Transverse colon (tissue), 4 donors: ENCODE results near the gene SLC17A7. TPM values are rescaled to one million over a fixed set of nuclear protein-coding genes. Genes with fewer than 3 reads are reported as not detected.

Experiments
- DNase-seq: peaks from one replicate; pipeline ENCODE4 v3.0.0-alpha.2; 2019
- H3K27ac ChIP-seq, 4 donors: fragments of 200-600 bp; sonication (generic); 2 replicates each; pipeline ENCODE4 v1.5.1; 2016 to 2018; ENCODE audit warnings: inconsistent platforms in 4 of 4
- H3K27me3 ChIP-seq: fragments of 200-600 bp; sonication (generic); 2 replicates; pipeline ENCODE4 v1.5.1; 2017; ENCODE audit warnings: inconsistent platforms
- H3K36me3 ChIP-seq, 4 donors: fragments of 200-600 bp; sonication (generic); 2 replicates each; pipeline ENCODE4 v1.5.1; 2017 to 2019; ENCODE audit warnings: inconsistent platforms in 4 of 4
- H3K4me1 ChIP-seq, 4 donors: fragments of 200-600 bp; sonication (generic); 2 replicates each; pipeline ENCODE4 v1.5.1; 2017 to 2020; ENCODE audit warnings: inconsistent platforms in 4 of 4
- H3K4me3 ChIP-seq, 4 donors: fragments of 200-600 bp; sonication (generic); 1 replicate in 1 of 4; 2 replicates in 3 of 4; pipeline versions ENCODE4 v1.5.1 to v1.6.1; 2017 to 2019; ENCODE audit warnings: inconsistent platforms in 4 of 4
- H3K9me3 ChIP-seq, 2 donors: fragments of 200-600 bp; sonication (generic); 2 replicates each; pipeline ENCODE4 v1.5.1; 2017 to 2019; ENCODE audit warnings: inconsistent platforms in 2 of 2
- EP300 ChIP-seq: sonication (generic); formaldehyde crosslinking; IDR thresholded peaks from one replicate; pipeline ENCODE4 v1.6.1; 2017; ENCODE audit warnings: antibody characterized with exemption, low read depth
- POLR2A ChIP-seq: fragments of 450-650 bp; IDR thresholded peaks from one replicate; pipeline ENCODE4 v1.6.1; 2016; ENCODE audit warnings: antibody characterized with exemption, mild to moderate bottlenecking, moderate library complexity
- POLR2AphosphoS5 ChIP-seq, 3 donors: sonication (generic); formaldehyde crosslinking; IDR thresholded peaks; one replicate each; pipeline ENCODE4 v1.6.1; 2016; ENCODE audit warnings: antibody characterized with exemption in 3 of 3
- WGBS, 2 donors: methylation state at CpG; one replicate each; pipeline ENCODE4 v1.1.5; 2018; ENCODE audit warnings: low coverage in 1 of 2; 5-methylcytosine and 5-hydroxymethylcytosine counted together
- in situ Hi-C, 4 donors: fragments of 200-750 bp; cut with MboI; loops; one replicate each; pipeline versions ENCODE4 v1.15.0 to v1.15.1; 2017; ENCODE audit warnings: low sequenced_read_pairs in 3 of 4, low pct_ligation_motif_present in 1 of 4, low pct_unique_long_range_greater_than_20kb in 1 of 4
- intact Hi-C: fragments of 100-400 bp; cut with DNase I; formaldehyde crosslinking; loops from one replicate; pipeline ENCODE4 v1.15.1; 2023; ENCODE audit warnings: low total_unique reads
- total RNA-seq, 4 donors: library from RNA; depleted of rRNA; stranded (reverse); fragments of >200 nt; gene quantifications; one replicate each; pipeline ENCODE4 v1.1.0, GENCODE V29; 2016
- TF ChIP-seq, protein P1 (sequence below), 5 experiments: fragments of 200-600 bp in 3 of 5; fragments of 450-650 bp in 2 of 5; sonication (generic) in 3 of 5; IDR thresholded peaks; 1 replicate in 2 of 5; 2 replicates in 3 of 5; pipeline ENCODE4 v1.5.1; 2016 to 2017; ENCODE audit warnings: antibody characterized with exemption in 5 of 5, inconsistent platforms in 3 of 5, mild to moderate bottlenecking in 2 of 5, moderate library complexity in 1 of 5

The SLC17A7 gene
- total RNA-seq, 4 donors from 2014 or later, result 0.55 to 1.1 TPM; not detected in 2

DNA sequence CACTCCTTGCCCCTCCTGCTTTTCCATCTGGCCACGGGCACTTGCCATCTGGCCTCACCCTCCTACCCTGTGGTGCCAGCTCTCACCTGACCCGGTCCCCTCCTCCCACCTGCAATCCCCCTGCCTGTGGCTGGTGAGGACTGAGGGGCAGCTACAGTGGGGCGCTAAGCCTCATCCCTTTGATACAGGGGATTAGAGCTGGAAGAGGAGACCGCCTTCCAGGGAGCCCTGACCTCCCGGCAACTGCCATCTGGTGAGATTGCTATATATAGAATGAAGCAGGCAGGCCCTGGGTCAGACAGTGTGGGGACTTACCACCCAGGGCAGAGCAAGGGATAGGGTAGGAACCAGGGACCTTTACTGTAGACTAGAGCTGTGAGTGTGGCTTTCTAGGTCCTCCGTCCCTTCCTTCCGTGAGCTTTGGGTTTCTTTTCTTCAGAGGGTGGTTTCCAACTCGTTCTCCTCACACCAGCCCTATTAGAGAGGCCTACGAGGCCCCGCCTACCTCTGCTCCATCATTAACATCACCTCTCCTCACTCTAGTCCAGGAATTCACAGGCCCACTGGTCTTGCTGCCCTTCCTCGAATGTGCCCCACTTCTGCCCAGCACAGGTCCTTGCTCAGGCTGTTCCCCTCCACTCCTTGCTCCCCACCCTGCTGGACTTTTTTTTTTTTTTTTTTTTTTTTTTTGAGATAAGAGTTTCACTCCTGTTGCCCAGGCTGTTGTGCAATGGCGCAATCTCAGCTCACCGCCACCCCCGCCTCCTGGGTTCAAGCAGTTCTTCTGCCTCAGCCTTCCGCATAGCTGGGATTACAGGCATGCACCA, 45.5 kb downstream of the SLC17A7 start:
- Histone ChIP-seq H3K9me3 (no peaks in the 10 kb centered on the region), H3K27me3 (peaks cover 8% of the 10 kb centered on the region), H3K36me3 (no peaks in the 10 kb centered on the region), H3K27ac (no peak overlapping the region), H3K4me1 (peaks cover 0 to 3% (median 0%) of the 10 kb centered on the region in 4 donors), H3K4me3 (no peak overlapping the region)
- TF ChIP-seq EP300 (no peak), POLR2AphosphoS5 (IDR thresholded peaks at IDR 0.05) (no peak), POLR2A (no peak)
- TF ChIP-seq, protein P1, sequence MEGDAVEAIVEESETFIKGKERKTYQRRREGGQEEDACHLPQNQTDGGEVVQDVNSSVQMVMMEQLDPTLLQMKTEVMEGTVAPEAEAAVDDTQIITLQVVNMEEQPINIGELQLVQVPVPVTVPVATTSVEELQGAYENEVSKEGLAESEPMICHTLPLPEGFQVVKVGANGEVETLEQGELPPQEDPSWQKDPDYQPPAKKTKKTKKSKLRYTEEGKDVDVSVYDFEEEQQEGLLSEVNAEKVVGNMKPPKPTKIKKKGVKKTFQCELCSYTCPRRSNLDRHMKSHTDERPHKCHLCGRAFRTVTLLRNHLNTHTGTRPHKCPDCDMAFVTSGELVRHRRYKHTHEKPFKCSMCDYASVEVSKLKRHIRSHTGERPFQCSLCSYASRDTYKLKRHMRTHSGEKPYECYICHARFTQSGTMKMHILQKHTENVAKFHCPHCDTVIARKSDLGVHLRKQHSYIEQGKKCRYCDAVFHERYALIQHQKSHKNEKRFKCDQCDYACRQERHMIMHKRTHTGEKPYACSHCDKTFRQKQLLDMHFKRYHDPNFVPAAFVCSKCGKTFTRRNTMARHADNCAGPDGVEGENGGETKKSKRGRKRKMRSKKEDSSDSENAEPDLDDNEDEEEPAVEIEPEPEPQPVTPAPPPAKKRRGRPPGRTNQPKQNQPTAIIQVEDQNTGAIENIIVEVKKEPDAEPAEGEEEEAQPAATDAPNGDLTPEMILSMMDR (IDR thresholded peaks at IDR 0.05), result no peak
- intact Hi-C loops, result no loop called here
- in situ Hi-C loops, result loop anchor here in 1 of 4 donors (10.0 kb wide), 1 partner anchor 49 kb away; the partner anchor contains the start of gene SLC17A7
- 70 to 76% methylated on average over 7 to 15 of the region's 15 CpGs for WGBS, 2 donors
- no peak for DNase-seq

DNA sequence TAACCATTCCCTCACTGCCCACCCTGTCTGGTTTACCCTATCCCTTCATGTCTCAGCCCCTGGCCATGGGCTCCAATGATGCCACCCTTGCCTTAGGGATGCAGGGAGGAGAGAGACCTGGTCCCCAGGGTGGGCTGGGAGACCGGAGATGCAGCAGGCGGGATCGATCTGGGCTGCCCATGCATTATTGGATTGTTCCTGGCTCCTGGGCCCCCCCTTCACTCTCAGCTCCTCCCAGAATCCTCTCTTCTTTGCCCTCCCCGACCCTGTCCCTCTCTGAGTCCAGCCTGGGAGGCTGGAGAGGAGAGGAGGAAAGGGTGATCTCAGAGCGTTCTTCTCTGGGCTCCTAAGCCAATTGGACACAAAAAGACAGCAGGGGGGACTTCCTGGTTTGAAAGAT, 47.4 kb downstream of the SLC17A7 start:
- no peak for DNase-seq
- H3K9me3 ChIP-seq, result no peaks in the 10 kb centered on the region
- H3K4me1 ChIP-seq, result peaks cover 0 to 3% (median 0%) of the 10 kb centered on the region in 4 donors
- no peaks in the 10 kb centered on the region for H3K36me3 ChIP-seq
- in situ Hi-C loops, result loop anchor here in 3 of 4 donors (5.0 to 10.0 kb wide), 3 partner anchors 43 to 51 kb away; partner anchors contain the start of gene SLC17A7 (in 2 of the 3)
- no peak overlapping the region for H3K27ac ChIP-seq
- no peak overlapping the region for H3K4me3 ChIP-seq
- 54% methylated on average over 5 of the region's 5 CpGs; no CpG with 5 or more reads in 1 of the 2 donors for WGBS, 2 donors
- peaks cover 8% of the 10 kb centered on the region for H3K27me3 ChIP-seq
- TF ChIP-seq POLR2A, result no peak
- TF ChIP-seq, protein P1 (IDR thresholded peaks at IDR 0.05), result no peak
- no peak for TF ChIP-seq EP300
- TF ChIP-seq POLR2AphosphoS5 (IDR thresholded peaks at IDR 0.05), result no peak
- intact Hi-C loops, result loop anchor here (5.0 kb wide), 1 partner anchor 48 kb away; the partner anchor contains the start of gene SLC17A7

DNA sequence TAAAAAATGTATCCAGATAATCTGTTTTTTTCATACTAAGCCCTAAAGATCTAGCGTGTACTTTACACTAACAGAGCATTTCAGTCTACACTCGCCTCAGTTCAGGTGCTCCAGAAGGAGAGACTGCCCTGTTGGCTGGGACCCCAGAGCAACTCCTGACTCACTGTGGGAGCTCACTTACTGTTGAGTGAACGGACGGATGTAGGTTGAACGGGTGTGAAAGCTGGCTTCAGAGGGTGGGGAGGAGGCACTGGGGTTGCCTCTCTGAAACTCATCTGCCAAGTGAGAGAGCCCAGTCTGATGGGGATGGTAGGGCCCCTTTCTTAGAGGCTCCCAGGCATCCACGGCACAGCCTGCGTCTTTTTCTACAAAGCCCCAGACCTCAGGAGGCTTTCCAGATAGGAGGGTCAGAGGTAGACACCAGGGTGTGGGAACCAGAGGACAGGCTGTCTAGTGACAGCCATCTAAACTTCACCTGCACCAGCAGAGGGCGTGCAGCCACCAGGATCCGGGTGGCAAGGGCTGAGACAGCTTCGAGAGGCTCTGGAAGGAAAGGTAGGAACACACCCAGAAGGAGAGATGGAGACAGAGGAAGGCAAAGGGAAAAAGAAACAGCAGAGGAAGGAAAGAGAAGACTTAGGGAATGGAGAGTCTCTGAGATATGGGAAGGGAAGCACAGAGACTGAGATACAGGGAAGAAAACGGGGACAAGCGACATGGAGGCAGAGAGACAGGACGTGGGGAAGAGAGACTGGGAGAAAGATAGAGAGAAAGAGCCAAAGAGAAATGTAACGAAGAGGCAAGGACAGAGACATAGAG, 49.5 kb downstream of the SLC17A7 start:
- TF ChIP-seq, protein P1 (IDR thresholded peaks at IDR 0.05), result peak; percentile 73 to 92 (median 79)
- no peak for TF ChIP-seq POLR2AphosphoS5 (IDR thresholded peaks at IDR 0.05)
- Histone ChIP-seq H3K27ac (no peak overlapping the region), H3K4me1 (peaks cover 0 to 3% (median 0%) of the 10 kb centered on the region in 4 donors), H3K27me3 (peaks cover 8% of the 10 kb centered on the region), H3K9me3 (no peaks in the 10 kb centered on the region), H3K4me3 (no peak overlapping the region), H3K36me3 (no peaks in the 10 kb centered on the region)
- intact Hi-C loops (loop anchor here (5.0 kb wide), 1 partner anchor 51 kb away; the partner anchor contains the start of gene SLC17A7), in situ Hi-C loops (loop anchor here in 3 of 4 donors (5.0 to 10.0 kb wide), 3 partner anchors 46 to 53 kb away; partner anchors contain the start of gene SLC17A7 (in 2 of the 3))
- 19 to 44% methylated on average over 6 to 13 of the region's 14 CpGs for WGBS, 2 donors
- peak; percentile 84 for DNase-seq

DNA sequence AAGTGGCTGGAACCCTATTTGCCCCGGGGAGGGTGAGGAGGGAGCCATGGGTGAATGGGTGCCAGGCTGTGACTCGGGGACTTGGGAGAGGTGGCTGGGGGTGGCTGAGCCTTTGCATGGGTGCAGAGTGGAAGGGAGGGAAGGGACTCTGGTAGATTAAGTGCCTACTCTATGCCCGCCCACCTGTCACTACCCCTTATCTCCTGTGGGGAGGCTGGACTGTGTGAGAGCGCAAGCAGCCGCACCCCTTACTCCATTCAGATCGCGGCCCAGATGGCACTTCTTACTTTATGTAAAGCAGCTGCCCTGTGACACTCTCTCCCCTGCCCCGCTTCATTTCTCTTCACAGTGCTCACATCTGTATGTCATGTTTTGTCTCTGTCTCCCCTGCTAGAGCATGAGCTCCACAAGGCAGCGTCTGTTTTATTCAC, 50.4 kb downstream of the SLC17A7 start:
- in situ Hi-C loops, result loop anchor here in 3 of 4 donors (5.0 to 10.0 kb wide), 3 partner anchors 46 to 54 kb away; partner anchors contain the start of gene SLC17A7 (in 2 of the 3)
- Histone ChIP-seq H3K4me3 (no peak overlapping the region), H3K27ac (no peak overlapping the region), H3K36me3 (no peaks in the 10 kb centered on the region), H3K27me3 (peaks cover 8% of the 10 kb centered on the region), H3K4me1 (peaks cover 0 to 3% (median 0%) of the 10 kb centered on the region in 4 donors), H3K9me3 (no peaks in the 10 kb centered on the region)
- no peak for TF ChIP-seq POLR2AphosphoS5 (IDR thresholded peaks at IDR 0.05)
- TF ChIP-seq EP300, result no peak
- TF ChIP-seq POLR2A, result no peak
- TF ChIP-seq, protein P1 (IDR thresholded peaks at IDR 0.05), result no peak
- no peak for DNase-seq
- WGBS, 2 donors, result 38 to 88% methylated on average over 1 to 9 of the region's 9 CpGs
- intact Hi-C loops, result loop anchor here (5.0 kb wide), 1 partner anchor 51 kb away; the partner anchor contains the start of gene SLC17A7
